Tibial artery (tissue), 4 donors: Measurements from ENCODE around the gene TASP1.

Experiments used
- DNase-seq, 2 donors: peaks; one replicate each; pipeline ENCODE4 v3.0.0-alpha.2; 2019
- H3K27ac ChIP-seq, 2 donors: fragments of 200-600 bp; sonication (generic) in 1 of 2; 1 replicate in 1 of 2; 2 replicates in 1 of 2; pipeline ENCODE4 v1.5.1; 2018 to 2019; ENCODE audit warnings: mild to moderate bottlenecking in 1 of 2
- H3K27me3 ChIP-seq, 2 donors: fragments of 200-600 bp; sonication (generic) in 1 of 2; one replicate each; pipeline versions ENCODE4 v1.5.1 to v1.6.0; 2016 to 2019
- H3K36me3 ChIP-seq, 3 donors: fragments of 200-600 bp; sonication (generic) in 2 of 3; one replicate each; pipeline ENCODE4 v1.5.1; 2016 to 2019; ENCODE audit warnings: mild to moderate bottlenecking in 2 of 3
- H3K4me1 ChIP-seq, 4 donors: fragments of 200-600 bp; sonication (generic) in 2 of 4; 1 replicate in 3 of 4; 2 replicates in 1 of 4; pipeline ENCODE4 v1.5.1; 2016 to 2019
- H3K4me3 ChIP-seq, 2 donors: fragments of 200-600 bp; sonication (generic) in 1 of 2; 1 replicate in 1 of 2; 2 replicates in 1 of 2; pipeline ENCODE4 v1.5.1; 2018 to 2019; ENCODE audit warnings: mild to moderate bottlenecking in 2 of 2
- H3K9me3 ChIP-seq, 3 donors: fragments of 200-600 bp; sonication (generic) in 1 of 3; one replicate each; pipeline ENCODE4 v1.5.1; 2016 to 2019
- intact Hi-C: fragments of 100-400 bp; cut with DNase I; formaldehyde crosslinking; loops from one replicate; pipeline ENCODE4 v1.15.0; 2023; ENCODE audit warnings: low total_unique reads
- TF ChIP-seq, protein P1 (sequence below), 2 experiments: fragments of 200-600 bp in 1 of 2; fragments of 450-650 bp in 1 of 2; IDR thresholded peaks; one replicate each; pipeline ENCODE4 v1.5.1; 2017 to 2019; ENCODE audit warnings: antibody characterized with exemption in 2 of 2, mild to moderate bottlenecking in 1 of 2, moderate library complexity in 1 of 2

TASP1 gene

DNA sequence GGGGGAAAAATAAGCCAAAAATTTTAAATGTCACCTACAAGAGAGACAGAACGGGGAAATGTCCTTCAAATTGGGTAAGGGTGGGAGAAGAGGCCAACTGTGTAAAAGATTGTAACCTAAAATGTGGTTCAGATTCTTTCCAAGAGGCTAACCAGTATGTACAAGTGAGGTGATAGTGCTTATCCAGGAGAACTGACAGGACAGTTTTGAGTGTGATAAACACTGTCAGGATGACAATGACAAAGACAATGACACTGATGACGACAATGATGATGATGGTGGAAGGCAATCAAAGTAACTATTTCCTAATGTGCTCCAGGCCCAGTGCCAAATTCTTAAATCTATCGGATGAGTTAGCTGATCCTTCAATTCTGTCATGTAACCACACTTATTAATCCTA, 57.3 kb downstream of the TASP1 start:
- TF ChIP-seq, protein P1, sequence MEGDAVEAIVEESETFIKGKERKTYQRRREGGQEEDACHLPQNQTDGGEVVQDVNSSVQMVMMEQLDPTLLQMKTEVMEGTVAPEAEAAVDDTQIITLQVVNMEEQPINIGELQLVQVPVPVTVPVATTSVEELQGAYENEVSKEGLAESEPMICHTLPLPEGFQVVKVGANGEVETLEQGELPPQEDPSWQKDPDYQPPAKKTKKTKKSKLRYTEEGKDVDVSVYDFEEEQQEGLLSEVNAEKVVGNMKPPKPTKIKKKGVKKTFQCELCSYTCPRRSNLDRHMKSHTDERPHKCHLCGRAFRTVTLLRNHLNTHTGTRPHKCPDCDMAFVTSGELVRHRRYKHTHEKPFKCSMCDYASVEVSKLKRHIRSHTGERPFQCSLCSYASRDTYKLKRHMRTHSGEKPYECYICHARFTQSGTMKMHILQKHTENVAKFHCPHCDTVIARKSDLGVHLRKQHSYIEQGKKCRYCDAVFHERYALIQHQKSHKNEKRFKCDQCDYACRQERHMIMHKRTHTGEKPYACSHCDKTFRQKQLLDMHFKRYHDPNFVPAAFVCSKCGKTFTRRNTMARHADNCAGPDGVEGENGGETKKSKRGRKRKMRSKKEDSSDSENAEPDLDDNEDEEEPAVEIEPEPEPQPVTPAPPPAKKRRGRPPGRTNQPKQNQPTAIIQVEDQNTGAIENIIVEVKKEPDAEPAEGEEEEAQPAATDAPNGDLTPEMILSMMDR (IDR thresholded peaks at IDR 0.05): no peak
- Histone ChIP-seq H3K9me3 (no peaks in the 10 kb centered on the region), H3K4me1 (no peaks in the 10 kb centered on the region), H3K27me3 (no peaks in the 10 kb centered on the region), H3K36me3 (peaks cover 20 to 42% (median 21%) of the 10 kb centered on the region in 3 donors), H3K27ac (no peak overlapping the region), H3K4me3 (no peak overlapping the region)
- DNase-seq: no peak
- intact Hi-C loops: no loop called here

DNA sequence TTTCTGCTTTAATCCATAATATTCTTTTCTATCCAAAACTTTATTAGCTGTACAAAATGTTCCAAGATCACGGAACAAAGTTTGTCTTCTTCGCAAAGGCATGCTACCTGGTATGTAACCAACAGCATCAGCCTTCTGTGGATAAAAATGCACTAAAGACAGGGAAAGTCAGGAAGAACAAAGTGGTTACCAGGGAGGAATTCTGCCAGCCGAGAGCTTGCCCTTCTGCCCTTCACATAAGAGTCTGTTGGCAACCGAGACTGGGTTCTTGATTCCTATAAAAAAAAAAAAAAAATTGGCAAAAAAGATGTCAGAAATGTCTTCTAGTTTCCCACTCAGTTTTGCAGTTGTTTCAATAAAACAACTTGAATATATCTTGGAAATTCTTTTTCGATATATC, 58.0 kb downstream of the TASP1 start:
- no peaks in the 10 kb centered on the region for H3K4me1 ChIP-seq
- no peak overlapping the region for H3K27ac ChIP-seq
- H3K36me3 ChIP-seq: peaks cover 16 to 38% (median 19%) of the 10 kb centered on the region in 3 donors
- no peak for DNase-seq
- peaks cover 0 to 4% (median 0%) of the 10 kb centered on the region in 3 donors for H3K9me3 ChIP-seq
- no peaks in the 10 kb centered on the region for H3K27me3 ChIP-seq
- H3K4me3 ChIP-seq: no peak overlapping the region
- TF ChIP-seq, protein P1 (IDR thresholded peaks at IDR 0.05): no peak
- intact Hi-C loops: no loop called here

DNA sequence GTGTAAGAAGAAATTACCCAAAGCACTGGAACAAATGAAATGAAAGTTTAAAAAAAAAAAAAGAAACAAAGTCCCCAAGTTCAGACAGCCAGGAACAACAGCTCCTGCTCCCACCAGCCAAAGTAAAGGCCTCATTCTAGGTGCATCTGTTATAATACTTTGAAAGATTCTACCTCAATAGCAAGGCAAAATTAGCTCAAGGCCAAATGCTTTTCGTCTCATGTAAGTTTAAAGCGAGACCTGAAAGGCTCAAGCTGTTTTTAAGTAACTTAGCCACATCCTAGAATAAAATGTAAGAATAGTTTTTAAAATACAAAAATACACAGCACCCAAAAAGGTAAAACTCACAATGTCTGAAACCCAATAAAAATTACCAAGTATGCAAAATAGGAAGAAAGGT, 64.7 kb downstream of the TASP1 start:
- Histone ChIP-seq H3K36me3 (peaks cover 11 to 27% (median 14%) of the 10 kb centered on the region in 3 donors), H3K27me3 (no peaks in the 10 kb centered on the region), H3K27ac (no peak overlapping the region), H3K9me3 (peaks cover 0 to 8% (median 0%) of the 10 kb centered on the region in 3 donors), H3K4me1 (peaks cover 0 to 13% (median 1%) of the 10 kb centered on the region in 4 donors), H3K4me3 (no peak overlapping the region)
- no peak for DNase-seq
- TF ChIP-seq, protein P1 (IDR thresholded peaks at IDR 0.05): no peak
- intact Hi-C loops: no loop called here

DNA sequence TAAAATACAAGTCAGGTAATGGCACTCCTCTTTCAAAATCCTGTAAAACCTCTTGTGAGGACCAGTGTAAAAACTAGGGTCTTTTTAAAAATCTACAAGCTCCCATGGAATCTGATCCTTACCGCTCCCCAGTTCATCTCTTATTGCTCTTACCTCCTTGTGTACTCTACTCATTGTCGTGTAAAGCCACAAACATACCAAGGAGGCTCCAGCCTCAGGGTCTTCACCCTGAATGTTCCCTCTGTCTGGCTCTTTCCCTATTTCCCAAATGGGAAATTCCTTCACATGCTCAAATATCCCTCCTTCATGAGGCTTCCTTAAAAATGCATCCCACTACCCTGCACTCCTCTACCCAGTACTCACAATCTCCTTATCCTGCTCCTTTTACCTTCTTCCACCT, 67.1 kb downstream of the TASP1 start:
- Histone ChIP-seq H3K36me3 (peaks cover 11 to 25% (median 14%) of the 10 kb centered on the region in 3 donors), H3K27me3 (no peaks in the 10 kb centered on the region), H3K4me1 (peaks cover 0 to 14% (median 1%) of the 10 kb centered on the region in 4 donors), H3K27ac (no peak overlapping the region), H3K4me3 (no peak overlapping the region), H3K9me3 (peaks cover 0 to 8% (median 0%) of the 10 kb centered on the region in 3 donors)
- no peak for DNase-seq
- intact Hi-C loops: no loop called here
- TF ChIP-seq, protein P1 (IDR thresholded peaks at IDR 0.05): no peak

DNA sequence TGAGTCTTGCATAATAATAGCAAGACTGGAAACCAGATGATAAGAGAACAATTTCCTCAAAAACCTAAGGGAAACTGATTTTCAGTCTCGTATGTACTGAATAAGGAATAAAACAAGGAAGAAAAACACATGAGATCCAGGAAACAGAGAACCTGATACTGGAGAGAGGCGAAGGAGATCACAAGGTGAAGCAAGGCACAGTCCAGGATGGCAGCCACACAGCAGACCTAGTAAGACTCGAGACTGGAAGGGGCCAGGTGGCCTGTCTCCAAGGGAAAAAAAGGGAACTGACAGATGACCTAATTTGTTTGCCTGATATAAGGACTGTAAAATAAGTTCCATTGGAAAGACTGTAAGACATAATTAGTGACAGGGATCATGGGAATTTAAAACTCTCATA, 71.1 kb downstream of the TASP1 start:
- TF ChIP-seq, protein P1 (IDR thresholded peaks at IDR 0.05): no peak
- H3K27ac ChIP-seq: peak overlapping the region in 1 of 2 donors; percentile 44

More for the DNA sequence above, 71.1 kb downstream of the TASP1 start:
- Histone ChIP-seq H3K36me3 (peaks cover 0 to 12% (median 5%) of the 10 kb centered on the region in 3 donors), H3K4me1 (peaks cover 0 to 31% (median 1%) of the 10 kb centered on the region in 4 donors), H3K9me3 (no peaks in the 10 kb centered on the region), H3K27me3 (no peaks in the 10 kb centered on the region), H3K4me3 (no peak overlapping the region)
- intact Hi-C loops: loop anchor here (10.0 kb wide), 1 partner anchor 47 kb away; no protein-coding TSS in a partner anchor
- DNase-seq: no peak
